ENCODE data around the gene CATSPER1.

The CATSPER1 gene

GRCh38 chr11:65981972-65982823 lies 44.1 kb downstream of the CATSPER1 start (continued):
- TF ChIP-seq POU6F1 (CRISPR knock-in tag; IDR thresholded peaks at IDR 0.05; ENCODE audit: borderline replicate concordance, low read depth) (no peak), ZNF70 (CRISPR knock-in tag; IDR thresholded peaks at IDR 0.05) (no peak), ZFP30 (CRISPR knock-in tag; IDR thresholded peaks at IDR 0.05) (no peak), ARNTL (CRISPR knock-in tag; IDR thresholded peaks at IDR 0.05; ENCODE audit: borderline replicate concordance, low read depth) (no peak)

DNA sequence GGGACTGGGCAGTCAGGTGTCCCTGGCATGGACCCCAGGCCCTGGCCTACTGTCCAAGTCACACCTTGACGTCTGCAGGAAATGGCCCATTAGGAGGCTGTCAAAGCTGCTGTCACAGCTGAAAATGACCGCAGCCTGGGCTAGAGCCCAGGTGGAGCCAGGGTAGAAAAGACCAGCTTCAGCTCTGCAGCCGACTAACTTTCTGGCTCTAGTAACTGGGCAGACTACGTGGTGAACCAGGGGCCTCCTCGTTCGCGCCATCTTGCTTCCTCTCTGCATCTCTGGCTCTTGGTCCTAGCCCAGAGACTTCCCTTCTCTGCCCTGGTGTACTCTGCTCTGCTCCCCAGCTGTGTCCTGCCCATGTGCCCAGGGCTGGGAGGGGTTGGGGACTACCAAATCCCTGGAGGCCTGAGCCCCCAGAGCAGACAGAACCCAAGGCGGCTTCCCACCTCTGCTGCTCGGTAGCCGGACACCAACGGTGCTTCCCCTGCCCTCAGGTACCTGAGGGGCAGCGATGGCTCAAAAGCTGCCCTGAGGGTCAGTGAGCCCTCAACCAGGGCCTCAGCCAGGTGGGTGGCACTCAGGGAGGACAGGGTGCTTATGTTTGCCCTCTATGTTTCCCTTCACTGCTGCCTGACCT lies 45.1 kb downstream of the CATSPER1 start:
- TF ChIP-seq ZFP30 (CRISPR knock-in tag; IDR thresholded peaks at IDR 0.05) = no peak
- TF ChIP-seq ZC3H10 (CRISPR knock-in tag; IDR thresholded peaks at IDR 0.05) = no peak
- TF ChIP-seq TCF4 (CRISPR knock-in tag; IDR thresholded peaks at IDR 0.05; ENCODE audit: borderline replicate concordance) = no peak
- TF ChIP-seq ZFP3 (CRISPR knock-in tag; IDR thresholded peaks at IDR 0.05) = no peak
- no peak for TF ChIP-seq ZNF70 (CRISPR knock-in tag; IDR thresholded peaks at IDR 0.05)
- TF ChIP-seq PPARA (CRISPR knock-in tag; IDR thresholded peaks at IDR 0.05; ENCODE audit: borderline replicate concordance) = no peak
- TF ChIP-seq ESRRG (CRISPR knock-in tag; IDR thresholded peaks at IDR 0.05) = no peak
- TF ChIP-seq CSDC2 (CRISPR knock-in tag; IDR thresholded peaks at IDR 0.05) = no peak
- TF ChIP-seq OSR1 (CRISPR knock-in tag; IDR thresholded peaks at IDR 0.05) = no peak
- ATAC-seq = peak; percentile 7

- TF ChIP-seq CSRNP3 (CRISPR knock-in tag; IDR thresholded peaks at IDR 0.05) (no peak), ZNF565 (CRISPR knock-in tag; conservative IDR thresholded peaks at IDR 0.05; ENCODE audit: low read depth) (no peak), OSR1 (CRISPR knock-in tag; IDR thresholded peaks at IDR 0.05) (no peak), ZFP3 (CRISPR knock-in tag; IDR thresholded peaks at IDR 0.05) (no peak), TOX (CRISPR knock-in tag; IDR thresholded peaks at IDR 0.05; ENCODE audit: borderline replicate concordance) (no peak), ZNF70 (CRISPR knock-in tag; IDR thresholded peaks at IDR 0.05) (no peak), ARNTL (CRISPR knock-in tag; IDR thresholded peaks at IDR 0.05; ENCODE audit: borderline replicate concordance, low read depth) (no peak), BACH2 (CRISPR knock-in tag; IDR thresholded peaks at IDR 0.05; ENCODE audit: borderline replicate concordance) (no peak), ZNF8 (CRISPR knock-in tag; IDR thresholded peaks at IDR 0.05) (no peak), ZC3H10 (CRISPR knock-in tag; IDR thresholded peaks at IDR 0.05) (no peak), POU6F1 (CRISPR knock-in tag; IDR thresholded peaks at IDR 0.05; ENCODE audit: borderline replicate concordance, low read depth) (no peak), ZFP30 (CRISPR knock-in tag; IDR thresholded peaks at IDR 0.05) (no peak), CSDC2 (CRISPR knock-in tag; IDR thresholded peaks at IDR 0.05) (no peak), GLIS3 (CRISPR knock-in tag; IDR thresholded peaks at IDR 0.05) (no peak), TCF4 (CRISPR knock-in tag; IDR thresholded peaks at IDR 0.05; ENCODE audit: borderline replicate concordance) (no peak)
- TF ChIP-seq, protein P1, sequence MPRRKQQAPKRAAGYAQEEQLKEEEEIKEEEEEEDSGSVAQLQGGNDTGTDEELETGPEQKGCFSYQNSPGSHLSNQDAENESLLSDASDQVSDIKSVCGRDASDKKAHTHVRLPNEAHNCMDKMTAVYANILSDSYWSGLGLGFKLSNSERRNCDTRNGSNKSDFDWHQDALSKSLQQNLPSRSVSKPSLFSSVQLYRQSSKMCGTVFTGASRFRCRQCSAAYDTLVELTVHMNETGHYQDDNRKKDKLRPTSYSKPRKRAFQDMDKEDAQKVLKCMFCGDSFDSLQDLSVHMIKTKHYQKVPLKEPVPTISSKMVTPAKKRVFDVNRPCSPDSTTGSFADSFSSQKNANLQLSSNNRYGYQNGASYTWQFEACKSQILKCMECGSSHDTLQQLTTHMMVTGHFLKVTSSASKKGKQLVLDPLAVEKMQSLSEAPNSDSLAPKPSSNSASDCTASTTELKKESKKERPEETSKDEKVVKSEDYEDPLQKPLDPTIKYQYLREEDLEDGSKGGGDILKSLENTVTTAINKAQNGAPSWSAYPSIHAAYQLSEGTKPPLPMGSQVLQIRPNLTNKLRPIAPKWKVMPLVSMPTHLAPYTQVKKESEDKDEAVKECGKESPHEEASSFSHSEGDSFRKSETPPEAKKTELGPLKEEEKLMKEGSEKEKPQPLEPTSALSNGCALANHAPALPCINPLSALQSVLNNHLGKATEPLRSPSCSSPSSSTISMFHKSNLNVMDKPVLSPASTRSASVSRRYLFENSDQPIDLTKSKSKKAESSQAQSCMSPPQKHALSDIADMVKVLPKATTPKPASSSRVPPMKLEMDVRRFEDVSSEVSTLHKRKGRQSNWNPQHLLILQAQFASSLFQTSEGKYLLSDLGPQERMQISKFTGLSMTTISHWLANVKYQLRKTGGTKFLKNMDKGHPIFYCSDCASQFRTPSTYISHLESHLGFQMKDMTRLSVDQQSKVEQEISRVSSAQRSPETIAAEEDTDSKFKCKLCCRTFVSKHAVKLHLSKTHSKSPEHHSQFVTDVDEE (CRISPR knock-in tag; IDR thresholded peaks at IDR 0.05) = no peak
- TF ChIP-seq, protein P2, sequence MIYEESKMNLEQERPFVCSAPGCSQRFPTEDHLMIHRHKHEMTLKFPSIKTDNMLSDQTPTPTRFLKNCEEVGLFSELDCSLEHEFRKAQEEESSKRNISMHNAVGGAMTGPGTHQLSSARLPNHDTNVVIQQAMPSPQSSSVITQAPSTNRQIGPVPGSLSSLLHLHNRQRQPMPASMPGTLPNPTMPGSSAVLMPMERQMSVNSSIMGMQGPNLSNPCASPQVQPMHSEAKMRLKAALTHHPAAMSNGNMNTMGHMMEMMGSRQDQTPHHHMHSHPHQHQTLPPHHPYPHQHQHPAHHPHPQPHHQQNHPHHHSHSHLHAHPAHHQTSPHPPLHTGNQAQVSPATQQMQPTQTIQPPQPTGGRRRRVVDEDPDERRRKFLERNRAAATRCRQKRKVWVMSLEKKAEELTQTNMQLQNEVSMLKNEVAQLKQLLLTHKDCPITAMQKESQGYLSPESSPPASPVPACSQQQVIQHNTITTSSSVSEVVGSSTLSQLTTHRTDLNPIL (CRISPR knock-in tag; IDR thresholded peaks at IDR 0.05; ENCODE audit: low read depth) = no peak
- ATAC-seq = no peak
Measured at GRCh38 chr11:65979261-65979759, 47.0 kb downstream of the CATSPER1 start.
